Measurements from ENCODE around the gene EPC2. TPM values are rescaled to one million over a fixed set of nuclear protein-coding genes. Genes with fewer than 3 reads are reported as not detected.
A peak's percentile ranks its signal among the peaks of the same experiment; 100 is the strongest.

EPC2 gene
- total RNA-seq, 6 experiments from 2014 or later, result 7.7 to 13.3 (median 8.8) TPM

GRCh38 chr2:148602885-148603561, 41.5 kb upstream of the EPC2 start:
- Histone ChIP-seq H3K4me3 (no peak overlapping the region), H3K36me3 (no peaks in the 10 kb centered on the region), H3K9me3 (no peaks in the 10 kb centered on the region), H3K4me1 (no peaks in the 10 kb centered on the region), H3K27me3 (no peaks in the 10 kb centered on the region), H3K27ac (no peak overlapping the region)
- DNase-seq (no peak), ATAC-seq (no peak)
- intact Hi-C loops (cut with DNase I), result no loop called here
- TF ChIP-seq POLR2A (IDR thresholded peaks at IDR 0.05) (no peak), CTCF (IDR thresholded peaks at IDR 0.05) (no peak)
- 44% methylated on average over 8 of the region's 10 CpGs for WGBS (ENCODE audit: insufficient coverage, low coverage, low lambda C conversion rate, missing lambda C conversion rate)

- Histone ChIP-seq H3K4me3 (no peak overlapping the region), H3K27me3 (no peaks in the 10 kb centered on the region), H3K4me1 (no peaks in the 10 kb centered on the region), H3K27ac (no peak overlapping the region), H3K36me3 (no peaks in the 10 kb centered on the region), H3K9me3 (no peaks in the 10 kb centered on the region)
- DNase-seq (no peak), ATAC-seq (no peak)
- intact Hi-C loops (cut with DNase I), result no loop called here
- 7% methylated on average over 3 of the region's 3 CpGs for whole genome bisulfite sequencing (ENCODE audit: insufficient coverage, low coverage, low lambda C conversion rate, missing lambda C conversion rate)
- no peak for TF ChIP-seq CTCF (IDR thresholded peaks at IDR 0.05)
- TF ChIP-seq POLR2A (IDR thresholded peaks at IDR 0.05), result no peak
Observed at GRCh38 chr2:148603562-148603920, 41.0 kb upstream of the EPC2 start.

GRCh38 chr2:148604927-148605326, 39.6 kb upstream of the EPC2 start:
- Histone ChIP-seq H3K27ac (no peak overlapping the region), H3K4me3 (no peak overlapping the region), H3K9me3 (no peaks in the 10 kb centered on the region), H3K27me3 (no peaks in the 10 kb centered on the region), H3K36me3 (no peaks in the 10 kb centered on the region), H3K4me1 (no peaks in the 10 kb centered on the region)
- intact Hi-C loops (cut with DNase I), result no loop called here
- 78% methylated on average over 3 of the region's 7 CpGs for WGBS (ENCODE audit: insufficient coverage, low coverage, low lambda C conversion rate, missing lambda C conversion rate)
- TF ChIP-seq CTCF (IDR thresholded peaks at IDR 0.05) (no peak), POLR2A (IDR thresholded peaks at IDR 0.05) (no peak)
- ATAC-seq (no peak), DNase-seq (no peak)

GRCh38 chr2:148607566-148607965, 37.0 kb upstream of the EPC2 start:
- H3K9me3 ChIP-seq, result no peaks in the 10 kb centered on the region
- 24% methylated on average over 4 of the region's 4 CpGs for WGBS (ENCODE audit: insufficient coverage, low coverage, low lambda C conversion rate, missing lambda C conversion rate)
- TF ChIP-seq CTCF (IDR thresholded peaks at IDR 0.05), result no peak
- TF ChIP-seq POLR2A (IDR thresholded peaks at IDR 0.05), result no peak
- ATAC-seq, result peak; percentile 42 to 94 (median 57)
- H3K27ac ChIP-seq, result no peak overlapping the region
- peak in 2 of 3 donors; percentile 47 to 66 for DNase-seq
- no peak overlapping the region for H3K4me3 ChIP-seq
- intact Hi-C loops (cut with DNase I), result no loop called here
- no peaks in the 10 kb centered on the region for H3K4me1 ChIP-seq
- no peaks in the 10 kb centered on the region for H3K27me3 ChIP-seq
- H3K36me3 ChIP-seq, result no peaks in the 10 kb centered on the region
